GM12864 (cell line): Measurements from ENCODE around the gene ZNF343.

Source experiments
- DNase-seq: peaks from one replicate; pipeline ENCODE4 v3.0.0-alpha.2; 2011; ENCODE audit warnings: low read depth
- H3K4me3 ChIP-seq: 2 replicates; pipeline ENCODE4 v1.5.1; 2011; ENCODE audit warnings: mild to moderate bottlenecking, low read depth, low read length, control low read depth
- CTCF ChIP-seq: IDR thresholded peaks from 2 replicates; pipeline ENCODE4 v1.5.1; 2011; ENCODE audit warnings: low read depth, mild to moderate bottlenecking, moderate library complexity, low read length, control low read depth, inconsistent platforms; ENCODE audit errors: missing control alignments

Gene ZNF343

GRCh38 chr20:2451422-2451821, 57.3 kb downstream of the ZNF343 start:
- no peak for DNase-seq
- no peak overlapping the region for H3K4me3 ChIP-seq
- no peak for TF ChIP-seq CTCF

GRCh38 chr20:2449386-2449785, 59.3 kb downstream of the ZNF343 start:
- no peak for TF ChIP-seq CTCF
- DNase-seq = no peak
- H3K4me3 ChIP-seq = no peak overlapping the region

GRCh38 chr20:2446845-2447244, 61.9 kb downstream of the ZNF343 start:
- DNase-seq = no peak
- no peak for TF ChIP-seq CTCF

More at GRCh38 chr20:2446845-2447244, 61.9 kb downstream of the ZNF343 start:
- H3K4me3 ChIP-seq = no peak overlapping the region
